B cell (primary cell): Measurements from ENCODE around the gene IQCC. TPM values are rescaled to one million over a fixed set of nuclear protein-coding genes. Genes with fewer than 3 reads are reported as not detected.

Experiments used
- ATAC-seq: fragments of 200-7000 bp; cut with Tn5 transposase; one replicate; pipeline ENCODE4 v1.10.0; 2021; ENCODE audit warnings: low read depth, mild to moderate bottlenecking, moderate number of reproducible peaks, moderate library complexity
- CTCF ChIA-PET: fragments of 350-600 bp; sonication (Branson Sonifier 250); formaldehyde crosslinking; loops from one replicate; lab custom pipeline; 2021; ENCODE audit warnings: antibody characterized with exemption, inconsistent platforms; lab: Charles Lee
- POLR2A ChIA-PET: fragments of 350-600 bp; sonication (Branson Sonifier 250); formaldehyde crosslinking; loops from one replicate; lab custom pipeline; 2021; ENCODE audit warnings: antibody characterized with exemption; lab: Charles Lee
- DNase-seq: peaks from one replicate; pipeline ENCODE4 v3.0.0; 2013
- H2AFZ ChIP-seq: 2 replicates; pipeline ENCODE4 v1.6.1; 2012; ENCODE audit warnings: mild to moderate bottlenecking, low read depth, low read length; ENCODE audit not compliant: insufficient read depth, poor library complexity, severe bottlenecking
- H3K27ac ChIP-seq, 2 donors: 1 replicate in 1 of 2; 2 replicates in 1 of 2; pipeline ENCODE4 v1.5.1; 2012 to 2013; ENCODE audit warnings: low read length in 2 of 2, mild to moderate bottlenecking in 2 of 2, moderate library complexity in 1 of 2
- H3K27me3 ChIP-seq, 4 experiments: fragments of 200-600 bp in 1 of 4; sonication (generic) in 1 of 4; replicated peaks in 1 of 4; 1 replicate in 2 of 4; 2 replicates in 2 of 4; pipeline versions ENCODE4 v1.6.1 to v1.7.0; 2013 to 2016; ENCODE audit warnings: low read length in 3 of 4, mild to moderate bottlenecking in 2 of 4, mixed read lengths in 1 of 4, moderate library complexity in 1 of 4; ENCODE audit not compliant: insufficient read depth in 4 of 4, control insufficient read depth in 3 of 4; ENCODE audit errors: control extremely low read depth in 1 of 4
- H3K36me3 ChIP-seq, 2 experiments: replicated peaks in 1 of 2; 1 replicate in 1 of 2; 2 replicates in 1 of 2; pipeline versions ENCODE4 v1.6.1 to v1.7.1; 2013; ENCODE audit warnings: low read length in 1 of 2; ENCODE audit not compliant: insufficient read depth in 2 of 2, control insufficient read depth in 1 of 2; ENCODE audit errors: control extremely low read depth in 1 of 2, extremely low read depth in 1 of 2
- H3K4me1 ChIP-seq, 2 donors: fragments of 200-600 bp in 1 of 2; sonication (generic) in 1 of 2; 1 replicate in 1 of 2; 2 replicates in 1 of 2; pipeline versions ENCODE4 v1.5.1 to v1.6.1; 2013 to 2017; ENCODE audit warnings: low read length in 2 of 2; ENCODE audit not compliant: control insufficient read depth in 2 of 2, insufficient read depth in 2 of 2
- H3K4me2 ChIP-seq: replicated peaks from 2 replicates; pipeline ENCODE3; 2012; ENCODE audit warnings: mild to moderate bottlenecking, low read depth, low read length; ENCODE audit not compliant: poor library complexity, severe bottlenecking
- H3K4me3 ChIP-seq, 5 experiments: fragments of 200-600 bp in 1 of 5; sonication (generic) in 1 of 5; 1 replicate in 3 of 5; 2 replicates in 2 of 5; pipeline versions ENCODE4 v1.5.1 to v1.7.0; 2011 to 2016; ENCODE audit warnings: low read length in 4 of 5, mild to moderate bottlenecking in 4 of 5, low read depth in 2 of 5, control low read depth in 1 of 5, moderate library complexity in 1 of 5; ENCODE audit not compliant: insufficient read depth in 1 of 5; ENCODE audit errors: control extremely low read depth in 1 of 5, extremely low read depth in 1 of 5
- H3K79me2 ChIP-seq: fragments of 200-600 bp; sonication (generic); one replicate; pipeline ENCODE4 v1.6.0; 2016; ENCODE audit warnings: low read length; ENCODE audit not compliant: control insufficient read depth, insufficient read depth
- H3K9ac ChIP-seq: fragments of 200-600 bp; sonication (generic); 2 replicates; pipeline ENCODE4 v1.6.1; 2017; ENCODE audit warnings: mild to moderate bottlenecking, low read length, moderate library complexity
- H3K9me3 ChIP-seq, 3 donors: one replicate each; pipeline versions ENCODE4 v1.6.1 to v1.7.1; 2013; ENCODE audit warnings: low read length in 2 of 3; ENCODE audit not compliant: control insufficient read depth in 2 of 3, insufficient read depth in 1 of 3; ENCODE audit errors: control extremely low read depth in 1 of 3
- H4K20me1 ChIP-seq: 2 replicates; pipeline ENCODE4 v1.6.0; 2012; ENCODE audit warnings: mild to moderate bottlenecking, low read length; ENCODE audit not compliant: insufficient read depth, control insufficient read depth, poor library complexity, severe bottlenecking
- H3K27ac Mint-ChIP-seq: one replicate; pipeline ENCODE4 v1.8.0; 2021; ENCODE audit warnings: mixed read lengths
- H3K27me3 Mint-ChIP-seq: one replicate; pipeline ENCODE4 v1.8.0; 2021; ENCODE audit warnings: mixed read lengths
- H3K4me1 Mint-ChIP-seq: one replicate; pipeline ENCODE4 v1.8.0; 2021; ENCODE audit warnings: mixed read lengths
- H3K4me3 Mint-ChIP-seq: one replicate; pipeline ENCODE4 v1.8.0; 2021; ENCODE audit warnings: mixed read lengths
- H3K9me3 Mint-ChIP-seq: one replicate; pipeline ENCODE4 v1.8.0; 2022; ENCODE audit warnings: mixed read lengths; ENCODE audit not compliant: insufficient read depth
- EZH2 ChIP-seq: IDR thresholded peaks from 2 replicates; pipeline ENCODE4 v1.6.1; 2012; ENCODE audit warnings: borderline replicate concordance, low read depth, mild to moderate bottlenecking, moderate library complexity, low read length; ENCODE audit not compliant: insufficient read depth, poor library complexity, severe bottlenecking
- WGBS: methylation state at CpG from one replicate; pipeline ENCODE4 v1.1.5; 2013; ENCODE audit warnings: missing lambda C conversion rate; ENCODE audit not compliant: insufficient coverage; 5-methylcytosine and 5-hydroxymethylcytosine counted together
- intact Hi-C: fragments of 100-400 bp; cut with micrococcal nuclease; formaldehyde crosslinking; loops from one replicate; pipeline ENCODE4 v1.10.0; 2022
- polyA plus RNA-seq: library from polyadenylated mRNA; depleted of rRNA; stranded (reverse); fragments of >200 nt; gene quantifications from 2 replicates; pipeline ENCODE4 v1.2.3, GENCODE V29; 2012
- total RNA-seq, 2 donors: library from RNA; stranded (reverse); fragments of 120-200 nt in 1 of 2; gene quantifications; 1 replicate in 1 of 2; 2 replicates in 1 of 2; pipeline versions ENCODE4 v1.2.3 to v1.2.4, GENCODE V29; 2013 to 2022
- TF ChIP-seq, protein P1 (sequence below): fragments of 200-600 bp; IDR thresholded peaks from one replicate; pipeline ENCODE4 v1.8.0; 2022; ENCODE audit warnings: antibody characterized with exemption, mild to moderate bottlenecking

The IQCC gene
- total and polyA plus RNA-seq, 2 donors (not counting 1 experiment from before 2014, with no cell fraction given) = 2.0 to 2.1 TPM

DNA sequence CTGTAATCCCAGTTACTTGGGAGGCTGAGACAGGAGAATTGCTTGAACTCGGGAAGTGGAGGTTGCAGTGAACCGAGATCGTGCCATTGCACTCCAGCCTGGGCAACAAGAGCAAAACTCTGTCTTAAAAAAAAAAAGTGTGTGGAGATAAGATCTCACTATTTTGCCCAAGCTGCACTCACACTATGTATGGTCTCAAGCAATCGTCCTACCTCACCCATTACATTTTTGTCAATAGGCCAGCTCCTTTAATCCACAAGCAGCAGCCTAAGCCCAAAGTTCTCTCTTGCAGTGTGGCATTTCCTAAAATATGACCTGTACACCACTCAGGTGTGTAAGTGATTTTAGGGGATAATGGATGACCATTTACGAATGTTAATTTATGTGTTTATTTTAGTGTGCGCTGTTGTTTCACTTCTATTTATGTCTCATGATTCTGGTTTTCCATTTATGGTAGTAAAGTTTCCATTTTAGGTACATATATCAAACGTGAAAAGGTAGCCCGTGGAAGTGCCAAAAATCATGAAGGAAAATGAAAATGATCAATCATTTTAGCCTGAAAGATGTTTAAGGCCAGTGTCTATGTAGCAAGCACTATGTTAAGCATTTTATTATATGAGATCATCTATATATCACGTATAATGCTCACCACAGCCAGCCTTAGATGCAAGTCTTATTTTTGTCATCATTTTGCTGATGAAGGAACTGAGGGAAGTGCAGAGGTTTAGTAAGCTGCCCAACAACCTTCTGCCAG is 51.2 kb downstream of the IQCC start:
- H3K4me1 Mint-ChIP-seq = peaks cover 49% of the 10 kb centered on the region

More for the DNA sequence above, 51.2 kb downstream of the IQCC start:
- no peaks in the 10 kb centered on the region for H3K9me3 Mint-ChIP-seq
- no peaks in the 10 kb centered on the region for H3K27me3 ChIP-seq
- no peaks in the 10 kb centered on the region for H4K20me1 ChIP-seq
- ChIA-PET CTCF (interaction anchor here (1.0 to 1.5 kb wide), 2 partner anchors 8 to 10 kb away, joined by 3 to 4 read pairs; partner anchors contain the start of gene FAM167B), POLR2A (interaction anchor here (0.9 to 1.8 kb wide), 2 partner anchors 16 to 35 kb away, joined by 4 to 11 read pairs; partner anchors contain the start of gene HDAC1)
- H3K36me3 ChIP-seq = peaks cover 0 to 3% of the 10 kb centered on the region in 2 experiments
- peaks cover 49 to 57% of the 10 kb centered on the region in 2 donors for H3K4me1 ChIP-seq
- ATAC-seq (no peak), DNase-seq (no peak)
- 95% methylated on average over 3 of the region's 9 CpGs for WGBS
- no peak for TF ChIP-seq EZH2
- TF ChIP-seq, protein P1, sequence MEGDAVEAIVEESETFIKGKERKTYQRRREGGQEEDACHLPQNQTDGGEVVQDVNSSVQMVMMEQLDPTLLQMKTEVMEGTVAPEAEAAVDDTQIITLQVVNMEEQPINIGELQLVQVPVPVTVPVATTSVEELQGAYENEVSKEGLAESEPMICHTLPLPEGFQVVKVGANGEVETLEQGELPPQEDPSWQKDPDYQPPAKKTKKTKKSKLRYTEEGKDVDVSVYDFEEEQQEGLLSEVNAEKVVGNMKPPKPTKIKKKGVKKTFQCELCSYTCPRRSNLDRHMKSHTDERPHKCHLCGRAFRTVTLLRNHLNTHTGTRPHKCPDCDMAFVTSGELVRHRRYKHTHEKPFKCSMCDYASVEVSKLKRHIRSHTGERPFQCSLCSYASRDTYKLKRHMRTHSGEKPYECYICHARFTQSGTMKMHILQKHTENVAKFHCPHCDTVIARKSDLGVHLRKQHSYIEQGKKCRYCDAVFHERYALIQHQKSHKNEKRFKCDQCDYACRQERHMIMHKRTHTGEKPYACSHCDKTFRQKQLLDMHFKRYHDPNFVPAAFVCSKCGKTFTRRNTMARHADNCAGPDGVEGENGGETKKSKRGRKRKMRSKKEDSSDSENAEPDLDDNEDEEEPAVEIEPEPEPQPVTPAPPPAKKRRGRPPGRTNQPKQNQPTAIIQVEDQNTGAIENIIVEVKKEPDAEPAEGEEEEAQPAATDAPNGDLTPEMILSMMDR = no peak
- H3K4me3 Mint-ChIP-seq = peak overlapping the region; percentile 79
- no peaks in the 10 kb centered on the region for H3K9me3 ChIP-seq
- peak overlapping the region; percentile 27 for H2AFZ ChIP-seq
- intact Hi-C loops = loop anchor here (1.0 kb wide), 1 partner anchor 9 kb away; no protein-coding TSS in a partner anchor
- no peak overlapping the region for H3K4me3 ChIP-seq
- peak overlapping the region; percentile 22 to 42 for H3K27ac ChIP-seq
- H3K79me2 ChIP-seq = peaks cover 95% of the 10 kb centered on the region
- peak overlapping the region; percentile 87 for H3K27ac Mint-ChIP-seq
- peak overlapping the region; percentile 23 for H3K9ac ChIP-seq
- H3K27me3 Mint-ChIP-seq = no peaks in the 10 kb centered on the region
- H3K4me2 ChIP-seq = peak overlapping the region; percentile 37
